Endothelial cell of umbilical vein (primary cell): Measurements from ENCODE around the gene TPPP2. TPM values are rescaled to one million over a fixed set of nuclear protein-coding genes. Genes with fewer than 3 reads are reported as not detected.

Source experiments
- BruUV-seq: library from RNA; stranded (reverse); fragments of 400-500 nt; replicated peaks from 2 replicates; lab custom pipeline; 2021; lab: Mats Ljungman, UMichigan
- CTCF ChIA-PET: fragments of 300-600, 350-600 bp; sonication (Branson Sonifier 250); formaldehyde crosslinking; loops from one replicate; lab custom pipeline; 2021; ENCODE audit warnings: antibody characterized with exemption, inconsistent platforms; lab: Charles Lee
- POLR2A ChIA-PET: fragments of 300-600, 350-600 bp; sonication (Branson Sonifier 250); formaldehyde crosslinking; loops from one replicate; lab custom pipeline; 2021; ENCODE audit warnings: antibody characterized with exemption, inconsistent platforms; lab: Charles Lee
- DNase-seq: peaks from one replicate; pipeline ENCODE4 v3.0.0-alpha.2; 2011; ENCODE audit warnings: low read depth, low spot score
- FAIRE-seq: peaks from 2 replicates; lab custom pipeline; 2011; peaks lifted over from hg19 to GRCh38; lab: Jason Lieb, UNC
- H2AFZ ChIP-seq: 2 replicates; pipeline ENCODE4 v1.6.0; 2012; ENCODE audit warnings: low read depth, low read length, control low read depth, inconsistent platforms
- H3K27ac ChIP-seq: 2 replicates; pipeline ENCODE4 v1.5.1; 2011; ENCODE audit warnings: low read depth, mild to moderate bottlenecking, control low read depth, low read length, moderate library complexity; ENCODE audit not compliant: insufficient read depth
- H3K27me3 ChIP-seq, 2 experiments: 2 replicates each; pipeline versions ENCODE4 v1.6.0 to v1.6.1; 2011; ENCODE audit warnings: low read length in 2 of 2, mixed read lengths in 1 of 2; ENCODE audit not compliant: control insufficient read depth in 2 of 2, insufficient read depth in 2 of 2
- H3K36me3 ChIP-seq, 2 experiments: 2 replicates in 1 of 2; 3 replicates in 1 of 2; pipeline ENCODE4 v1.5.1; 2011; ENCODE audit warnings: low read length in 2 of 2, mild to moderate bottlenecking in 1 of 2, moderate library complexity in 1 of 2; ENCODE audit not compliant: control insufficient read depth in 2 of 2, insufficient read depth in 2 of 2; ENCODE audit errors: extremely low read depth in 1 of 2
- H3K4me1 ChIP-seq: 3 replicates; pipeline ENCODE4 v1.5.1; 2011; ENCODE audit warnings: mild to moderate bottlenecking, low read length; ENCODE audit not compliant: control insufficient read depth, insufficient read depth; ENCODE audit errors: extremely low read depth
- H3K4me2 ChIP-seq: 2 replicates; pipeline ENCODE4 v1.6.1; 2011; ENCODE audit warnings: low read length, control low read depth, mixed read lengths; ENCODE audit not compliant: insufficient read depth
- H3K4me3 ChIP-seq, 3 experiments: fragments of 200-600 bp in 1 of 3; sonication (generic), shearing (Covaris generic) in 1 of 3; replicated peaks in 1 of 3; 2 replicates each; pipeline ENCODE4 v1.5.1; 2011 to 2016; ENCODE audit warnings: control low read depth in 3 of 3, low read length in 3 of 3, mild to moderate bottlenecking in 2 of 3, inconsistent platforms in 1 of 3, low read depth in 1 of 3, moderate library complexity in 1 of 3; ENCODE audit not compliant: insufficient read depth in 1 of 3
- H3K79me2 ChIP-seq: 2 replicates; pipeline ENCODE4 v1.6.0; 2012; ENCODE audit warnings: low read length, inconsistent platforms; ENCODE audit not compliant: control insufficient read depth, insufficient read depth
- H3K9ac ChIP-seq: replicated peaks from 2 replicates; pipeline ENCODE3; 2011; ENCODE audit warnings: low read length, control low read depth; ENCODE audit not compliant: insufficient read depth; ENCODE audit errors: extremely low read depth
- H3K9me1 ChIP-seq: replicated peaks from 3 replicates; pipeline ENCODE4 v1.6.0; 2011; ENCODE audit warnings: mild to moderate bottlenecking, low read length; ENCODE audit not compliant: control insufficient read depth, insufficient read depth; ENCODE audit errors: extremely low read depth
- H3K9me3 ChIP-seq: replicated peaks from 2 replicates; pipeline ENCODE4 v1.5.1; 2012; ENCODE audit warnings: low read length, inconsistent platforms; ENCODE audit not compliant: control insufficient read depth, insufficient read depth
- H4K20me1 ChIP-seq: replicated peaks from 2 replicates; pipeline ENCODE3; 2011; ENCODE audit warnings: mild to moderate bottlenecking, low read length; ENCODE audit not compliant: control insufficient read depth, insufficient read depth; ENCODE audit errors: extremely low read depth
- EZH2 ChIP-seq: IDR thresholded peaks from 2 replicates; pipeline ENCODE4 v1.6.1; 2012; ENCODE audit warnings: borderline replicate concordance, low read depth, mild to moderate bottlenecking, moderate library complexity, low read length, inconsistent platforms; ENCODE audit not compliant: severe bottlenecking
- FOS ChIP-seq: IDR thresholded peaks from 2 replicates; pipeline ENCODE4 v1.6.1; 2011; ENCODE audit warnings: mild to moderate bottlenecking, low read length, moderate library complexity, borderline replicate concordance; ENCODE audit not compliant: insufficient read depth
- GATA2 ChIP-seq: IDR thresholded peaks from 2 replicates; pipeline ENCODE4 v1.7.0; 2011; ENCODE audit warnings: low read depth, mild to moderate bottlenecking, moderate library complexity, mixed read lengths, low read length; ENCODE audit not compliant: insufficient read length, insufficient read depth
- JUN ChIP-seq: IDR thresholded peaks from 2 replicates; pipeline ENCODE4 v1.6.1; 2011; ENCODE audit warnings: borderline replicate concordance, low read depth; ENCODE audit not compliant: insufficient read length, insufficient read depth
- MYC ChIP-seq: IDR thresholded peaks from one replicate; pipeline ENCODE4 v1.6.1; 2011; ENCODE audit warnings: mild to moderate bottlenecking, low read depth, low read length
- POLR2A ChIP-seq: IDR thresholded peaks from 2 replicates; pipeline ENCODE4 v1.6.1; 2012; ENCODE audit warnings: low read depth, mild to moderate bottlenecking, control low read depth, low read length
- POLR2AphosphoS5 ChIP-seq: IDR thresholded peaks from 2 replicates; pipeline ENCODE4 v1.6.1; 2012; ENCODE audit warnings: low read depth, mild to moderate bottlenecking, control low read depth, low read length, moderate library complexity; ENCODE audit not compliant: insufficient read depth
- dilution Hi-C: fragments of 300-500 bp; cut with MboI; formaldehyde crosslinking; loops from one replicate; pipeline ENCODE4 v1.15.0; 2019; ENCODE audit warnings: low sequenced_read_pairs; ENCODE audit not compliant: extremely low pct_ligation_motif_present
- intact Hi-C: fragments of 100-400 bp; cut with micrococcal nuclease; formaldehyde crosslinking; loops from one replicate; pipeline ENCODE4 v1.10.0; 2022
- polyA plus RNA-seq, 4 experiments: library from polyadenylated mRNA; depleted of rRNA in 3 of 4; stranded (reverse) in 3 of 4; unstranded in 1 of 4; fragments of >200 nt; gene quantifications; 2 replicates each; pipeline versions ENCODE4 v1.2.1 to v1.2.3, GENCODE V29; 2011 to 2012; ENCODE audit warnings: missing spikeins in 1 of 4
- total RNA-seq: library from RNA; stranded (reverse); gene quantifications from 2 replicates; pipeline ENCODE4 v1.2.3, GENCODE V29; 2021
- TF ChIP-seq, protein P1 (sequence below), 2 donors: IDR thresholded peaks; 1 replicate in 1 of 2; 2 replicates in 1 of 2; pipeline ENCODE4 v1.5.1; 2011; ENCODE audit warnings: low read length in 2 of 2, mild to moderate bottlenecking in 2 of 2, moderate library complexity in 2 of 2, control low read depth in 1 of 2, inconsistent platforms in 1 of 2, low read depth in 1 of 2; ENCODE audit not compliant: insufficient read depth in 1 of 2; ENCODE audit errors: extremely low read depth in 1 of 2
- TF ChIP-seq, protein P2 (sequence below): IDR thresholded peaks from 2 replicates; pipeline ENCODE4 v1.6.1; 2011; ENCODE audit not compliant: insufficient read depth, insufficient read length

TPPP2 gene
- total and polyA plus RNA-seq, 2 donors (not counting 3 experiments of a cell fraction or from before 2014, with no cell fraction given) = not detected

DNA sequence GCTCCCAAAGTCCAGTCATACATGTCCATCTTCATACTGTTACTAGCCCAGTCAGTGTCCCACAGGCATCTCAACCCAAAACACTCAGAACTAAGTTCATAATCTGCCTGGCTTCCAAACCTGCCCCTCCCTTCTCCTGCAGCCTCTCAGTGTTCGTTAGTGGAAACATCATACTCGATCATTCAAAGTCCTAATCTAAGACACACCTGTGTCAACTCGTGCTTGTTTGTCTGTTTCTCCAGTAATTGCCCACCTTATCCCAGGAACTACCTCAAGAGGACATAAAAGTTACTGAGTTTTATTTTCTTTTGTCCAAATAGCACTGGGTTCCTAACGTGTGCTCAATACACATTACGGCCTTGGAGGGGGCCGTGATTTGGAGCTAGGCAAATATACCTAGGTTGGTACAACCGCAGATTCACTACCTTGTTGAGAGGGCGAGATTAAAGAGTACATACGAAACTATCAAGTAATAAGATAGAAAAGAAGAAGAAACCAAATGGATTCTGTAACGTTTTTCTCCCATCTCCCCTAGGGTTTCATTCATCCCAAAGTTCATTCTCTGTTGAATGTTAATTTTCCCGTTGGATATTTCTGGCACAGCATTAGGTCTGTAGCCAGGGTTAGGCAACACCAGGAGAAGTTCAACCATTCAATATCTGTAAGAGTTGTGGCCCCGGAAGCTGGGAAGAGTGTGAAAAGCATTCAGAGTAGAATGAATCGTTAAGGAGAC, 30.8 kb downstream of the TPPP2 start:
- Histone ChIP-seq H3K36me3 (no peaks in the 10 kb centered on the region), H3K4me2 (no peak overlapping the region), H4K20me1 (no peaks in the 10 kb centered on the region), H3K9ac (no peak overlapping the region), H3K4me3 (no peak overlapping the region), H3K4me1 (no peaks in the 10 kb centered on the region), H3K27me3 (peaks cover 15 to 26% of the 10 kb centered on the region in 2 experiments), H3K9me1 (no peaks in the 10 kb centered on the region), H3K79me2 (no peaks in the 10 kb centered on the region), H2AFZ (no peak overlapping the region), H3K9me3 (no peaks in the 10 kb centered on the region), H3K27ac (no peak overlapping the region)
- ChIA-PET CTCF (interaction anchor here (1.3 to 1.5 kb wide), 2 partner anchors 44 to 46 kb away, joined by 3 to 4 read pairs; no protein-coding TSS in a partner anchor), POLR2A (interaction anchor here (0.6 kb wide), 1 partner anchor 155 kb away, joined by 3 read pairs; no protein-coding TSS in a partner anchor)
- FAIRE-seq (no peak), DNase-seq (no peak)
- TF ChIP-seq, protein P1, sequence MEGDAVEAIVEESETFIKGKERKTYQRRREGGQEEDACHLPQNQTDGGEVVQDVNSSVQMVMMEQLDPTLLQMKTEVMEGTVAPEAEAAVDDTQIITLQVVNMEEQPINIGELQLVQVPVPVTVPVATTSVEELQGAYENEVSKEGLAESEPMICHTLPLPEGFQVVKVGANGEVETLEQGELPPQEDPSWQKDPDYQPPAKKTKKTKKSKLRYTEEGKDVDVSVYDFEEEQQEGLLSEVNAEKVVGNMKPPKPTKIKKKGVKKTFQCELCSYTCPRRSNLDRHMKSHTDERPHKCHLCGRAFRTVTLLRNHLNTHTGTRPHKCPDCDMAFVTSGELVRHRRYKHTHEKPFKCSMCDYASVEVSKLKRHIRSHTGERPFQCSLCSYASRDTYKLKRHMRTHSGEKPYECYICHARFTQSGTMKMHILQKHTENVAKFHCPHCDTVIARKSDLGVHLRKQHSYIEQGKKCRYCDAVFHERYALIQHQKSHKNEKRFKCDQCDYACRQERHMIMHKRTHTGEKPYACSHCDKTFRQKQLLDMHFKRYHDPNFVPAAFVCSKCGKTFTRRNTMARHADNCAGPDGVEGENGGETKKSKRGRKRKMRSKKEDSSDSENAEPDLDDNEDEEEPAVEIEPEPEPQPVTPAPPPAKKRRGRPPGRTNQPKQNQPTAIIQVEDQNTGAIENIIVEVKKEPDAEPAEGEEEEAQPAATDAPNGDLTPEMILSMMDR (IDR thresholded peaks at IDR 0.05; ENCODE audit: extremely low read depth in 1 of 2, insufficient read depth in 1 of 2, low read depth in 1 of 2, low read length in 2 of 2) = no peak
- TF ChIP-seq JUN (no peak), POLR2A (no peak), MYC (no peak), FOS (no peak), POLR2AphosphoS5 (no peak), EZH2 (no peak), GATA2 (no peak)
- TF ChIP-seq, protein P2, sequence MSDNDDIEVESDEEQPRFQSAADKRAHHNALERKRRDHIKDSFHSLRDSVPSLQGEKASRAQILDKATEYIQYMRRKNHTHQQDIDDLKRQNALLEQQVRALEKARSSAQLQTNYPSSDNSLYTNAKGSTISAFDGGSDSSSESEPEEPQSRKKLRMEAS = no peak
- intact Hi-C loops (no loop called here), dilution Hi-C loops (no loop called here)
- BruUV-seq = no TSS peak
